SJSA1 (cell line): ENCODE measurements around the gene INF2. TPM values are rescaled to one million over a fixed set of nuclear protein-coding genes. Genes with fewer than 3 reads are reported as not detected.
A peak's percentile ranks its signal among the peaks of the same experiment; 100 is the strongest.
"Not testable (repeated sequence)": the region's sequence is repeated elsewhere in the genome, so short reads cannot be mapped to it uniquely, and the experiment has no call there.

Source experiments
- DNase-seq, 2 experiments: peaks; one replicate each; pipeline ENCODE4 v3.0.0-alpha.2; 2015 to 2020; ENCODE audit warnings: low spot score in 2 of 2, low read depth in 1 of 2
- H3K27ac ChIP-seq: fragments of 250-450 bp; sonication (Bioruptor Pico); 2 replicates; pipeline ENCODE4 v1.5.1; 2020; ENCODE audit warnings: mild to moderate bottlenecking, moderate library complexity
- H3K27me3 ChIP-seq: fragments of 250-450 bp; sonication (Bioruptor Pico); replicated peaks from 2 replicates; pipeline ENCODE4 v1.5.1; 2020; ENCODE audit warnings: mild to moderate bottlenecking, moderate library complexity
- H3K36me3 ChIP-seq: fragments of 250-450 bp; sonication (Bioruptor Pico); 2 replicates; pipeline ENCODE4 v1.5.1; 2020; ENCODE audit warnings: mild to moderate bottlenecking
- H3K4me1 ChIP-seq: fragments of 250-450 bp; sonication (Bioruptor Pico); replicated peaks from 2 replicates; pipeline ENCODE4 v1.6.1; 2021; ENCODE audit warnings: mild to moderate bottlenecking
- H3K4me3 ChIP-seq: fragments of 250-450 bp; sonication (Bioruptor Pico); 2 replicates; pipeline ENCODE4 v1.5.1; 2020; ENCODE audit warnings: mild to moderate bottlenecking
- H3K9me3 ChIP-seq: fragments of 250-450 bp; sonication (Bioruptor Pico); replicated peaks from 2 replicates; pipeline ENCODE4 v1.5.1; 2020; ENCODE audit warnings: mild to moderate bottlenecking
- total RNA-seq: library from RNA; depleted of rRNA; stranded (reverse); fragments of >200 nt; shearing (Covaris generic); gene quantifications from 2 replicates; pipeline ENCODE4 v1.2.3, GENCODE V29; 2014

INF2 gene
- total RNA-seq, 1 experiment from 2014 or later = 37.3 TPM

GRCh38 chr14:104745431-104745830 is 56.0 kb downstream of the INF2 start:
- Histone ChIP-seq H3K36me3 (no peaks in the 10 kb centered on the region), H3K4me1 (no peaks in the 10 kb centered on the region), H3K27ac (no peak overlapping the region), H3K27me3 (no peaks in the 10 kb centered on the region), H3K4me3 (no peak overlapping the region), H3K9me3 (no peaks in the 10 kb centered on the region)
- DNase-seq = no peak

DNA sequence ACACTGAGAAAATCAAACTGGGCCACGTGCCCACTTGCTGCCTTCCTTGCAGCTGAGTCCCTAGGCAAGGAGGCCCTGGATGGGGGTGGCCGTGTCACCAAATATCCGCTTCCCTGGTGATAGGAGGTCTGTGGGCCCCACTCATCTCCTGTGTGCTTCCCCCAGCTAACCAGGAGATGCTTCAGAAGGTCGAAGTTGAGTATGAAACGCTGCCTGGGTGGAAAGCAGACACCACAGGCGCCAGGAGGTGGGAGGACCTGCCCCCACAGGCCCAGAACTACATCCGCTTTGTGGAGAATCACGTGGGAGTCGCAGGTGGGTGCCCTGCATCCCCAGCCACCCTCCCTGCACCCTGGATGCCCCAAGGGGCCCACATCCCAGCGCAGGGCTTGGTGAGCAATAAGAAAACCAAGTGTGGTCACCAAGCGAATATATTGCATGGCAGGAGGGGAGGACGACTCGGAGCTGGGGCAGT is 56.7 kb downstream of the INF2 start:
- no peaks in the 10 kb centered on the region for H3K9me3 ChIP-seq
- no peak overlapping the region for H3K4me3 ChIP-seq
- H3K36me3 ChIP-seq = no peaks in the 10 kb centered on the region
- H3K27ac ChIP-seq = no peak overlapping the region
- DNase-seq = no peak
- H3K27me3 ChIP-seq = no peaks in the 10 kb centered on the region
- no peaks in the 10 kb centered on the region for H3K4me1 ChIP-seq

GRCh38 chr14:104746934-104747481 is 57.6 kb downstream of the INF2 start:
- Histone ChIP-seq H3K27ac (no peak overlapping the region), H3K4me1 (peaks cover 3% of the 10 kb centered on the region), H3K9me3 (peaks cover 3% of the 10 kb centered on the region), H3K36me3 (no peaks in the 10 kb centered on the region), H3K4me3 (no peak overlapping the region), H3K27me3 (no peaks in the 10 kb centered on the region)
- no peak for DNase-seq

GRCh38 chr14:104747876-104748275 is 58.5 kb downstream of the INF2 start:
- H3K4me1 ChIP-seq = peaks cover 7% of the 10 kb centered on the region
- H3K36me3 ChIP-seq = no peaks in the 10 kb centered on the region
- no peak overlapping the region for H3K27ac ChIP-seq
- H3K27me3 ChIP-seq = no peaks in the 10 kb centered on the region
- no peak overlapping the region for H3K4me3 ChIP-seq
- DNase-seq = no peak
- H3K9me3 ChIP-seq = peaks cover 5% of the 10 kb centered on the region

DNA sequence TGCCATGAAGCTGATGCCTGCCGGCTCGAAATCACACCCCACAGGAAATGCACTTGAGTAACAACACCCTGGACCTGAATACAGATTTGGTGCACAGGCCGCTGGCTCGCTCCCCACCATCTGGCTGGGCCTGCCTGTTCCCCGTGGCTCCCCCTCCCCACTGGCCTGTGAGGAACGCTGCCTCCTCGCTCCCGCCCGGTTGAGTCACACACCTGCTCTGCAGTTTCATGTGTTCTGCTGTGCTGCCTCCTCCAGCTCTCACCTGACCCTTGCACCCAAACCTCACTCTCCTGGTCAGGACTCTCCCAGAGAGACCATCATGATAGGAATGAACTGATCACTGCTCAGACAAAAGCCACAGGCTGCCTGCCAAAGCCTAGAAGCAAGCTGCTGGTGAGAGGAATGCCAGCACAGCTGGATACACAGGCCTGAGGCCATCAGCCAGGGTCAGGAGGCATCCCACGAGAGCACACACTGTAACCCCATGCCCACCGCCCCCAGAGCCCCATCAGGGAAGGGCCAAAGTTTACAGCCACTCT is 59.8 kb downstream of the INF2 start:
- Histone ChIP-seq H3K27ac (no peak overlapping the region), H3K9me3 (peaks cover 5% of the 10 kb centered on the region), H3K4me3 (no peak overlapping the region), H3K4me1 (peaks cover 10% of the 10 kb centered on the region), H3K36me3 (peaks cover 9% of the 10 kb centered on the region), H3K27me3 (no peaks in the 10 kb centered on the region)
- DNase-seq = no peak

- peaks cover 14% of the 10 kb centered on the region for H3K4me1 ChIP-seq
- peaks cover 19% of the 10 kb centered on the region for H3K36me3 ChIP-seq
- no peaks in the 10 kb centered on the region for H3K27me3 ChIP-seq
- H3K9me3 ChIP-seq = peaks cover 5% of the 10 kb centered on the region
- H3K27ac ChIP-seq = no peak overlapping the region
- no peak for DNase-seq
- no peak overlapping the region for H3K4me3 ChIP-seq
Observed at GRCh38 chr14:104750056-104750752, 60.8 kb downstream of the INF2 start.

GRCh38 chr14:104750753-104751057 is 61.3 kb downstream of the INF2 start:
- Histone ChIP-seq H3K4me1 (peaks cover 14% of the 10 kb centered on the region), H3K36me3 (peaks cover 24% of the 10 kb centered on the region)
- H3K27me3 ChIP-seq, H3K27ac ChIP-seq, H3K4me3 ChIP-seq, DNase-seq, H3K9me3 ChIP-seq: not testable (repeated sequence)

DNA sequence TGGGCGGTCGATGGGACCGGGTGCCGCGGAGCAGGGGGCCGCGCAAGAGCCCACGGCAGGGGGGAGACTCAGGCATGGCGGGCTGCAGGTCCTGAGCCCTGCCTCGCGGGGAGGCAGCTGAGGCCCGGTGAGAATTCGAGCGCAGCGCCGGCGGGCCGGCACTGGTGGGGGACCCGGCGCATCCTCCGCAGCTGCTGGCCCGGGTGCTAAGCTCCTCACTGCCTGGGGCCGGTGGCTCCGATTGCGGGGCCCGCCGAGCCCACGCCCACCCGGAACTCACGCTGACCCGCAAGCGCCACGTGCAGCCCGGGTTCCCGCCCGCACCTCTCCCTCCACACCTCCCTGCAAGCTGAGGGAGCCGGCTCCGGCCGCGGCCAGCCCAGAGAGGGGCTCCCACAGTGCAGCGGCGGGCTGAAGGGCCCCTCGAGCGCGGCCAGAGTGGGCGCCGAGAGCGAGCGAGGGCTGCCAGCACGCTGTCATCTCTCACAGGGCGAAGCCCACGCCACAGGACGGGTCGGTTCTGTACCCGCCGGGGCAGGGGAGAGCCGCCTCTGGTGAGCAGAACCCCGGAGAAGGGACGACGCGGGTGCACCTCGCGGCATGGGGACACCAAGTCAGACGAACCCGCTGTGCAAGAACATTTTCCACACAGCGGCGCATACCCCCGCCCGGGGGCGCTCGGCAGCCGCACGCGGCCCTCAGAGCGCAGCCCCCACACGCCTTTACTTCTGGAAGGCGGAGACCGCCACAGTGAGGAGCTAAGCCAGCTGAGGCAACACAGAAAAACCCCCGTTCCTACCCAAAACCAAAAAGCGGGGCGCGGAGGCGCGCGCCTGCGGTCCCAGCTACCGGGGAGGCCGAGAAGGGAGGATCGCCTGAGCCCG is 62.4 kb downstream of the INF2 start:
- peaks cover 14% of the 10 kb centered on the region for H3K4me1 ChIP-seq
- H3K9me3 ChIP-seq = peaks cover 5% of the 10 kb centered on the region
- H3K27me3 ChIP-seq = no peaks in the 10 kb centered on the region
- H3K4me3 ChIP-seq = peak overlapping the region; percentile 88
- H3K36me3 ChIP-seq = peaks cover 35% of the 10 kb centered on the region
- DNase-seq = no peak
- H3K27ac ChIP-seq = peak overlapping the region; percentile 60

GRCh38 chr14:104752423-104752734 is 63.0 kb downstream of the INF2 start:
- Histone ChIP-seq H3K36me3 (peaks cover 41% of the 10 kb centered on the region), H3K27ac (peak overlapping the region; percentile 60), H3K27me3 (no peaks in the 10 kb centered on the region), H3K4me1 (peaks cover 14% of the 10 kb centered on the region), H3K4me3 (peak overlapping the region; percentile 88), H3K9me3 (peaks cover 5% of the 10 kb centered on the region)
- no peak for DNase-seq

- peak within 1 kb of the TSS; percentile 67 for H3K27ac ChIP-seq
- H3K9me3 ChIP-seq = peaks cover 5% of the 10 kb centered on the region
- peaks cover 14% of the 10 kb centered on the region for H3K4me1 ChIP-seq
- H3K36me3 ChIP-seq = peaks cover 46% of the 10 kb centered on the region
- peak within 1 kb of the TSS; percentile 88 for H3K4me3 ChIP-seq
- DNase-seq = peak; percentile 99
- no peaks in the 10 kb centered on the region for H3K27me3 ChIP-seq
Observed at GRCh38 chr14:104752735-104753527, 63.5 kb downstream of the INF2 start, which contains the start of gene SIVA1. Gene SIVA1 (plus strand): TSS chr14:104753147. CDS start chr14:104753202, 55 bp downstream.

- Histone ChIP-seq H3K9me3 (peaks cover 5% of the 10 kb centered on the region), H3K27ac (peak overlapping the region; percentile 67), H3K27me3 (no peaks in the 10 kb centered on the region), H3K36me3 (peaks cover 52% of the 10 kb centered on the region), H3K4me3 (peak overlapping the region; percentile 88), H3K4me1 (peaks cover 14% of the 10 kb centered on the region)
- no peak for DNase-seq
Observed at GRCh38 chr14:104753528-104754212, 64.3 kb downstream of the INF2 start.

- H3K9me3 ChIP-seq = peaks cover 5% of the 10 kb centered on the region
- peak overlapping the region; percentile 88 for H3K4me3 ChIP-seq
- DNase-seq = no peak
- no peak overlapping the region for H3K27ac ChIP-seq
- peaks cover 14% of the 10 kb centered on the region for H3K4me1 ChIP-seq
- H3K36me3 ChIP-seq = peaks cover 59% of the 10 kb centered on the region
- no peaks in the 10 kb centered on the region for H3K27me3 ChIP-seq
Observed at GRCh38 chr14:104754213-104754851, 64.9 kb downstream of the INF2 start.
